Trophoblast cell (in vitro differentiated cells and primary cell): Measurements from ENCODE around the gene ATP13A2.

Experiments
- DNase-seq, 2 donors: peaks; one replicate each; pipeline ENCODE4 v3.0.0-alpha.2; 2016
- H2AFZ ChIP-seq: 2 replicates; pipeline ENCODE4 v1.6.1; 2013; ENCODE audit warnings: low read length, moderate library complexity, mild to moderate bottlenecking; ENCODE audit not compliant: insufficient read depth, poor library complexity
- H2AK5ac ChIP-seq: 2 replicates; pipeline ENCODE4 v1.6.1; 2013; ENCODE audit warnings: mild to moderate bottlenecking, low read length
- H2BK120ac ChIP-seq: 2 replicates; pipeline ENCODE4 v1.6.1; 2013; ENCODE audit warnings: low read length, mild to moderate bottlenecking, moderate library complexity; ENCODE audit not compliant: insufficient read depth, poor library complexity
- H2BK12ac ChIP-seq: 2 replicates; pipeline ENCODE4 v1.6.1; 2013; ENCODE audit warnings: mild to moderate bottlenecking, low read length, moderate library complexity
- H2BK5ac ChIP-seq: 2 replicates; pipeline ENCODE4 v1.6.1; 2013; ENCODE audit warnings: low read length, low read depth, moderate library complexity, mild to moderate bottlenecking; ENCODE audit not compliant: poor library complexity
- H3K14ac ChIP-seq: 2 replicates; pipeline ENCODE4 v1.6.1; 2013; ENCODE audit warnings: mild to moderate bottlenecking, low read length
- H3K18ac ChIP-seq: 2 replicates; pipeline ENCODE4 v1.6.1; 2013; ENCODE audit warnings: mild to moderate bottlenecking, low read length
- H3K23ac ChIP-seq: 2 replicates; pipeline ENCODE4 v1.6.1; 2013; ENCODE audit warnings: low read length
- H3K27ac ChIP-seq: 2 replicates; pipeline ENCODE4 v1.5.1; 2013; ENCODE audit warnings: low read depth, mild to moderate bottlenecking, inconsistent platforms, low read length, moderate library complexity
- H3K27me3 ChIP-seq: 2 replicates; pipeline ENCODE4 v1.6.1; 2013; ENCODE audit warnings: inconsistent platforms, mild to moderate bottlenecking, low read length, moderate library complexity; ENCODE audit not compliant: insufficient read depth
- H3K36me3 ChIP-seq, 2 experiments: 1 replicate in 1 of 2; 2 replicates in 1 of 2; pipeline ENCODE4 v1.6.1; 2013; ENCODE audit warnings: low read length in 2 of 2, mild to moderate bottlenecking in 2 of 2, moderate library complexity in 1 of 2; ENCODE audit not compliant: insufficient read depth in 2 of 2, control insufficient read depth in 1 of 2
- H3K4ac ChIP-seq: 2 replicates; pipeline ENCODE4 v1.6.1; 2013; ENCODE audit warnings: low read depth, mild to moderate bottlenecking, low read length, moderate library complexity
- H3K4me1 ChIP-seq, 2 experiments: 1 replicate in 1 of 2; 2 replicates in 1 of 2; pipeline ENCODE4 v1.6.1; 2013; ENCODE audit warnings: low read length in 2 of 2, mild to moderate bottlenecking in 2 of 2, moderate library complexity in 1 of 2; ENCODE audit not compliant: insufficient read depth in 2 of 2, control insufficient read depth in 1 of 2
- H3K4me2 ChIP-seq: 2 replicates; pipeline ENCODE4 v1.6.1; 2013; ENCODE audit warnings: inconsistent platforms, mild to moderate bottlenecking, low read length, moderate library complexity
- H3K4me3 ChIP-seq: 2 replicates; pipeline ENCODE4 v1.5.1; 2013; ENCODE audit warnings: mild to moderate bottlenecking, low read depth, low read length, inconsistent platforms
- H3K79me1 ChIP-seq: one replicate; pipeline ENCODE4 v1.6.1; 2013; ENCODE audit warnings: low read length
- H3K79me2 ChIP-seq: 2 replicates; pipeline ENCODE4 v1.6.1; 2013; ENCODE audit warnings: low read length, mild to moderate bottlenecking; ENCODE audit not compliant: control insufficient read depth, insufficient read depth, poor library complexity
- H3K9ac ChIP-seq: 2 replicates; pipeline ENCODE4 v1.6.1; 2013; ENCODE audit warnings: mild to moderate bottlenecking, low read length
- H3K9me3 ChIP-seq: 2 replicates; pipeline ENCODE4 v1.6.1; 2013; ENCODE audit warnings: low read depth, mild to moderate bottlenecking, control low read depth, inconsistent platforms, low read length; ENCODE audit not compliant: insufficient read depth
- H4K12ac ChIP-seq: 2 replicates; pipeline ENCODE4 v1.6.1; 2013; ENCODE audit warnings: low read depth, mild to moderate bottlenecking, low read length, moderate library complexity
- H4K8ac ChIP-seq: 2 replicates; pipeline ENCODE4 v1.6.1; 2013; ENCODE audit warnings: low read depth, mild to moderate bottlenecking, low read length, moderate library complexity
- H4K91ac ChIP-seq: one replicate; pipeline ENCODE4 v1.6.1; 2013; ENCODE audit warnings: low read depth, mild to moderate bottlenecking, low read length, moderate library complexity
- WGBS: extraction: QIAGEN DNeasy Blood & Tissue Kit; methylation state at CpG from one replicate; pipeline ENCODE4 v1.1.7; 2013; ENCODE audit warnings: missing lambda C conversion rate; ENCODE audit not compliant: insufficient read length, insufficient coverage; ENCODE audit errors: extremely low coverage; 5-methylcytosine and 5-hydroxymethylcytosine counted together

The ATP13A2 gene

DNA sequence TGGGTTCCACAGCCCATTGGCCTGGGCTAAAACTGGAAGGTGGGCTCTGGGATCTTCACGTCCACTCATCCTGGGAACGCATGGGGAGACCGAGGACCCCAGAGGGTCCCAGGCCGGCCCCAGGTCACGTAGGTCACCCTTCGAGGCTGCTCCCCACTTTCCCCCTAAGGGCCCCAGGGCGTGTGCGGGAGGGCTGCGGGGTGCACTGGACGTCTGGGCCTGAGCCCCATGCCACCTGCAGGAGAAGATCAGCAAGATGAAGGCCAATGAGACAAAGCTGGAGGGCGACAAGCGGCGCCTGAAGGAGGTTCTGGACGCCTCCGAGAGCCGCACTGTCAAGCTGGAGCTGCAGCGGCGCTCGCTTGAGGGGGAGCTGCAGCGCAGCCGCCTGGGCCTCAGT lies 43.8 kb downstream of the ATP13A2 start:
- Histone ChIP-seq H3K4me3 (no peak overlapping the region), H4K91ac (no peak overlapping the region), H3K36me3 (peaks cover 11 to 25% of the 10 kb centered on the region in 2 experiments), H3K9ac (no peak overlapping the region), H2AK5ac (no peak overlapping the region), H3K27ac (no peak overlapping the region), H3K79me2 (no peaks in the 10 kb centered on the region), H2BK12ac (no peak overlapping the region), H3K23ac (no peak overlapping the region), H2AFZ (no peak overlapping the region), H4K12ac (no peak overlapping the region), H2BK5ac (no peak overlapping the region), H3K27me3 (no peaks in the 10 kb centered on the region), H3K18ac (no peak overlapping the region), H3K79me1 (no peaks in the 10 kb centered on the region), H3K4ac (no peak overlapping the region), H3K9me3 (peaks cover 5% of the 10 kb centered on the region), H3K4me2 (no peak overlapping the region), H2BK120ac (no peak overlapping the region), H3K14ac (no peak overlapping the region), H3K4me1 (peaks cover 0 to 5% of the 10 kb centered on the region in 2 experiments), H4K8ac (no peak overlapping the region)
- no CpG with 5 or more reads among the region's 21 CpGs for WGBS
- DNase-seq = no peak

DNA sequence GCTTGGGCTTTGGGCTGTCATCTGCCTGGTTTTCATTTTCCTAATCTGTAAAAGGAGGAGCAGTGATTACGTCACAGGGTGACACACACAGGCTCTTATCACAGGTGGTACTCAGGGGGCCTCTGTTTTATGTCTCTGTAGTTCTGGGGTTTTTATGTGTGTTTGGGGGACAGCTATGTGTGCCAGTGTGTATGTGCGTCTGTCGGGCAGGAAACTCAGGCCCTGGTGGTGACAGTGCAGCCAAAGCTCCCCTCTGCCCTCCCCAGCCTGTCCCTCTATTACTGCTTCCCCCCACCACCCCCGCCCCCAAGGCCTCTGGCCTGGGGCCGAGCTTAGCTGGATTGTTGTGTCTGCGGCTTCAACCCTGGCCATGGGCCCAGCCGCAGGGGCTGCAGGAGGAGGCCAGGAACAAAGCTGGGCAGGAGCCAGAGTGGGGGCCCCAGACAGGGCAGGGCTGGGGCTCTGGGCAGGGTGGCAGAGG lies 44.6 kb downstream of the ATP13A2 start:
- no peak overlapping the region for H2AFZ ChIP-seq
- H3K4me3 ChIP-seq = no peak overlapping the region
- no peak overlapping the region for H3K27ac ChIP-seq
- no peak overlapping the region for H3K4me2 ChIP-seq
- H3K79me1 ChIP-seq = no peaks in the 10 kb centered on the region
- H4K8ac ChIP-seq = no peak overlapping the region
- no peak overlapping the region for H3K4ac ChIP-seq
- peaks cover 10 to 25% of the 10 kb centered on the region in 2 experiments for H3K36me3 ChIP-seq
- DNase-seq = no peak
- H2BK5ac ChIP-seq = no peak overlapping the region
- H3K79me2 ChIP-seq = no peaks in the 10 kb centered on the region
- H3K9me3 ChIP-seq = peaks cover 5% of the 10 kb centered on the region
- H3K9ac ChIP-seq = no peak overlapping the region
- no peak overlapping the region for H2BK120ac ChIP-seq
- H3K23ac ChIP-seq = no peak overlapping the region
- no CpG with 5 or more reads among the region's 7 CpGs for WGBS
- H2BK12ac ChIP-seq = no peak overlapping the region
- H3K14ac ChIP-seq = no peak overlapping the region
- H2AK5ac ChIP-seq = no peak overlapping the region
- no peak overlapping the region for H4K12ac ChIP-seq
- no peaks in the 10 kb centered on the region for H3K27me3 ChIP-seq
- H4K91ac ChIP-seq = no peak overlapping the region
- H3K18ac ChIP-seq = no peak overlapping the region
- H3K4me1 ChIP-seq = peaks cover 0 to 5% of the 10 kb centered on the region in 2 experiments

DNA sequence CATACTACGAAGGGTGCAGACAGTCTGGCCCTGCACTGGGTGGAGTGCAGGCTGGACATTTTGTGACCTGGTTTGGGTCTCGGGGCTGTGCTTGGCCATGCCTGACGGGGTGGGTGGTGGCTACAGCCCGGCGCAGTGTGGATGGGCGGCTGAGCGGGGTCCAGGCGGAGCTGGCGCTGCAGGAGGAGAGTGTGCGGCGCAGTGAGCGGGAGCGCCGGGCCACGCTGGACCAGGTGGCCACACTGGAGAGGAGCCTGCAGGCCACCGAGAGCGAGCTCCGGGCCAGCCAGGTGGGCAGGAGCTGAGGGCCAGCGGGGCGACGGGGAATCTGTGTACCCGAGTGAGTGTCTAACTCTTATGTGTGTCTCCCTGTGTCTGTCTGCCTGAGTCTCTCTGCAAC lies 45.4 kb downstream of the ATP13A2 start:
- Histone ChIP-seq H3K4me2 (no peak overlapping the region), H2AK5ac (no peak overlapping the region)
- no peak for DNase-seq

DNA sequence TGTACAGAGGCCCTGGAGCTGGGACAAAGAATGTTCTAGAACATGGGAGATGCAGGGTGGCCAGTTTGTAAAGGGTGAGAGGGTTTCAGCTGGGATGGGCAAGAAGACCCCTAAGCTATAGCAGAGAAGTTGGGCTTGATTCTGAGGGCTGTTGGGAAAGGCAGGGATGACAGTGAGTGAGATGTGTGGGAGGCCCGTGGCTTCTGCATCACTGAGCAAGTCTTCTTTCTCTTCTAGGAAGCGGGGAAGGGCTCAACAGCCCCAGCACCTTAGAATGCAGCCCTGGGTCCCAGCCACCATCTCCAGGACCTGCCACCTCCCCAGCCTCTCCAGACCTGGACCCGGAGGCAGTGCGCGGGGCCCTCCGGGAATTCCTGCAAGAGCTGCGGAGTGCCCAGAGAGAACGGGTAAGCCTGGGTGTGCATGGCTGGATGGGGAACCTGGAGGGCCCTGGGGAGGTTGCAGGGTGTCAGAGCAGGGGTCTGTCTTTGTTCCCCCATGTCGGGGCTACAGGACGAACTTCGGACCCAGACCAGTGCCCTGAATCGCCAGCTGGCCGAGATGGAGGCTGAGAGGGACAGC lies 46.2 kb downstream of the ATP13A2 start:
- Histone ChIP-seq H3K9me3 (peaks cover 5% of the 10 kb centered on the region), H2AFZ (no peak overlapping the region), H3K18ac (no peak overlapping the region), H3K79me2 (no peaks in the 10 kb centered on the region), H3K4me2 (no peak overlapping the region), H3K36me3 (peaks cover 7 to 16% of the 10 kb centered on the region in 2 experiments), H4K91ac (no peak overlapping the region), H3K79me1 (peaks cover 3% of the 10 kb centered on the region), H3K14ac (no peak overlapping the region), H3K4me3 (no peak overlapping the region), H4K8ac (no peak overlapping the region), H2AK5ac (no peak overlapping the region), H3K23ac (no peak overlapping the region), H4K12ac (no peak overlapping the region), H3K4me1 (peaks cover 0 to 5% of the 10 kb centered on the region in 2 experiments), H3K27me3 (no peaks in the 10 kb centered on the region), H3K27ac (no peak overlapping the region), H2BK12ac (no peak overlapping the region), H3K9ac (no peak overlapping the region), H3K4ac (no peak overlapping the region), H2BK5ac (no peak overlapping the region), H2BK120ac (no peak overlapping the region)
- DNase-seq = no peak
- WGBS = no CpG with 5 or more reads among the region's 13 CpGs

More for the DNA sequence above, 45.4 kb downstream of the ATP13A2 start:
- H3K4ac ChIP-seq = no peak overlapping the region
- H2BK5ac ChIP-seq = no peak overlapping the region
- H2BK120ac ChIP-seq = no peak overlapping the region
- H4K91ac ChIP-seq = no peak overlapping the region
- no peak overlapping the region for H3K9ac ChIP-seq
- no peak overlapping the region for H3K27ac ChIP-seq
- H3K4me3 ChIP-seq = no peak overlapping the region
- H2AFZ ChIP-seq = no peak overlapping the region
- H3K79me2 ChIP-seq = no peaks in the 10 kb centered on the region
- H3K23ac ChIP-seq = no peak overlapping the region
- H2BK12ac ChIP-seq = no peak overlapping the region
- peaks cover 5% of the 10 kb centered on the region for H3K9me3 ChIP-seq
- H3K27me3 ChIP-seq = no peaks in the 10 kb centered on the region
- H4K8ac ChIP-seq = no peak overlapping the region
- H3K4me1 ChIP-seq = peaks cover 0 to 5% of the 10 kb centered on the region in 2 experiments
- no peak overlapping the region for H4K12ac ChIP-seq
- H3K36me3 ChIP-seq = peaks cover 7 to 22% of the 10 kb centered on the region in 2 experiments
- no CpG with 5 or more reads among the region's 22 CpGs for WGBS
- H3K79me1 ChIP-seq = no peaks in the 10 kb centered on the region
- no peak overlapping the region for H3K18ac ChIP-seq
- H3K14ac ChIP-seq = no peak overlapping the region
